ENCODE measurements around the gene GFI1. TPM values are rescaled to one million over a fixed set of nuclear protein-coding genes. Genes with fewer than 3 reads are reported as not detected.

Gene GFI1
- total RNA-seq, 1 donor from 2014 or later: 0.11 TPM

- TF ChIP-seq CTCF (IDR thresholded peaks at IDR 0.05): no peak
- DNase-seq (ENCODE audit: extremely low spot score, unreplicated experiment): peak; percentile 4
- no peak overlapping the region for H3K4me3 Mint-ChIP-seq (ENCODE audit: unreplicated experiment)
Measured at GRCh38 chr1:92461364-92462097, 25.2 kb downstream of the GFI1 start.

GRCh38 chr1:92459871-92460320 is 26.8 kb downstream of the GFI1 start:
- Mint-ChIP-seq H3K27ac (ENCODE audit: unreplicated experiment) (no peak overlapping the region), H3K36me3 (ENCODE audit: unreplicated experiment) (no peaks in the 10 kb centered on the region), H3K9me3 (ENCODE audit: unreplicated experiment) (no peaks in the 10 kb centered on the region), H3K4me3 (ENCODE audit: unreplicated experiment) (no peak overlapping the region), H3K27me3 (ENCODE audit: unreplicated experiment) (peaks cover 25% of the 10 kb centered on the region), H3K4me1 (ENCODE audit: unreplicated experiment) (no peaks in the 10 kb centered on the region)
- peak; percentile 15 for DNase-seq (ENCODE audit: extremely low spot score, unreplicated experiment)
- no peak for TF ChIP-seq CTCF (IDR thresholded peaks at IDR 0.05)

More at GRCh38 chr1:92461364-92462097, 25.2 kb downstream of the GFI1 start:
- Mint-ChIP-seq H3K36me3 (ENCODE audit: unreplicated experiment) (no peaks in the 10 kb centered on the region), H3K27ac (ENCODE audit: unreplicated experiment) (no peak overlapping the region), H3K4me1 (ENCODE audit: unreplicated experiment) (no peaks in the 10 kb centered on the region), H3K27me3 (ENCODE audit: unreplicated experiment) (peaks cover 30% of the 10 kb centered on the region), H3K9me3 (ENCODE audit: unreplicated experiment) (no peaks in the 10 kb centered on the region)

GRCh38 chr1:92458146-92458545 is 28.6 kb downstream of the GFI1 start:
- Mint-ChIP-seq H3K27me3 (ENCODE audit: unreplicated experiment) (peaks cover 18% of the 10 kb centered on the region), H3K4me1 (ENCODE audit: unreplicated experiment) (no peaks in the 10 kb centered on the region), H3K4me3 (ENCODE audit: unreplicated experiment) (no peak overlapping the region), H3K9me3 (ENCODE audit: unreplicated experiment) (no peaks in the 10 kb centered on the region), H3K27ac (ENCODE audit: unreplicated experiment) (no peak overlapping the region), H3K36me3 (ENCODE audit: unreplicated experiment) (no peaks in the 10 kb centered on the region)
- DNase-seq (ENCODE audit: extremely low spot score, unreplicated experiment): no peak
- TF ChIP-seq CTCF (IDR thresholded peaks at IDR 0.05): no peak

GRCh38 chr1:92447976-92448375 is 38.7 kb downstream of the GFI1 start:
- TF ChIP-seq CTCF (IDR thresholded peaks at IDR 0.05): no peak
- Mint-ChIP-seq H3K27ac (ENCODE audit: unreplicated experiment) (no peak overlapping the region), H3K4me1 (ENCODE audit: unreplicated experiment) (no peaks in the 10 kb centered on the region)

GRCh38 chr1:92447033-92447681 is 39.6 kb downstream of the GFI1 start:
- DNase-seq (ENCODE audit: extremely low spot score, unreplicated experiment): no peak
- no peak overlapping the region for H3K27ac Mint-ChIP-seq (ENCODE audit: unreplicated experiment)
- peaks cover 16% of the 10 kb centered on the region for H3K27me3 Mint-ChIP-seq (ENCODE audit: unreplicated experiment)
- no peak overlapping the region for H3K4me3 Mint-ChIP-seq (ENCODE audit: unreplicated experiment)
- TF ChIP-seq CTCF (IDR thresholded peaks at IDR 0.05): no peak
- H3K36me3 Mint-ChIP-seq (ENCODE audit: unreplicated experiment): no peaks in the 10 kb centered on the region
- no peaks in the 10 kb centered on the region for H3K9me3 Mint-ChIP-seq (ENCODE audit: unreplicated experiment)
- H3K4me1 Mint-ChIP-seq (ENCODE audit: unreplicated experiment): no peaks in the 10 kb centered on the region

More at GRCh38 chr1:92447976-92448375, 38.7 kb downstream of the GFI1 start:
- DNase-seq (ENCODE audit: extremely low spot score, unreplicated experiment): no peak
- no peaks in the 10 kb centered on the region for H3K9me3 Mint-ChIP-seq (ENCODE audit: unreplicated experiment)
- no peak overlapping the region for H3K4me3 Mint-ChIP-seq (ENCODE audit: unreplicated experiment)
- H3K36me3 Mint-ChIP-seq (ENCODE audit: unreplicated experiment): no peaks in the 10 kb centered on the region
- H3K27me3 Mint-ChIP-seq (ENCODE audit: unreplicated experiment): peaks cover 16% of the 10 kb centered on the region

Data from osteocyte (in vitro differentiated cells).